Fibroblast of villous mesenchyme (primary cell): Measurements from ENCODE around the gene NR6A1. TPM values are rescaled to one million over a fixed set of nuclear protein-coding genes. Genes with fewer than 3 reads are reported as not detected.

Experiments
- DNase-seq: peaks from one replicate; pipeline ENCODE4 v3.0.0-alpha.2; 2010; ENCODE audit warnings: low read depth
- H3K4me3 ChIP-seq: 2 replicates; pipeline ENCODE4 v1.5.1; 2011; ENCODE audit warnings: low read depth, mild to moderate bottlenecking, low read length
- total RNA-seq: library from RNA; depleted of rRNA; stranded (reverse); fragments of >200 nt; gene quantifications from 2 replicates; pipeline ENCODE4 v1.2.3, GENCODE V29; 2012
- TF ChIP-seq, protein P1 (sequence below): IDR thresholded peaks from 2 replicates; pipeline ENCODE4 v1.5.1; 2012; ENCODE audit warnings: low read depth, mild to moderate bottlenecking, low read length; ENCODE audit not compliant: insufficient read depth

The NR6A1 gene
- total RNA-seq, 1 donor, result under 0.01 TPM

DNA sequence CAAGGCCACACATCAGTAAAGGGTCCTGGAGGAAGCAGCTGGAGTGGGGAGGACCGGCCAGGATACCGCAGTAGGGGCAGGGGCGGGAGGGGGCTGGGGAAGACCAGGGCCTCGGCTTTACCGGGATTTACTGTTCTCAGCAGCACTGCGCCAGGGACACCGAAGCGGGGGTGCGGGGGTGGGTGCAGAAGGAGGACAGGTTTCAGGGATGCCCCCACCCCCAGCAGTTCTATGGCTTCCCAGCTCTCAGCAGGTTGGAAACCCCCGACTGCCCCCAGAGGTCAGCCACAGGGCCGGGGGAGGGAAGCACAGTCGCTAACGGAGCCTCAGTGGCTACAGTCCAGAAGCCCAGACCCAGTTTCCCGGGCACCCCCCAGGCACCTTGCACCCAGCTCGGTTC lies 285.2 kb downstream of the NR6A1 start:
- TF ChIP-seq, protein P1, sequence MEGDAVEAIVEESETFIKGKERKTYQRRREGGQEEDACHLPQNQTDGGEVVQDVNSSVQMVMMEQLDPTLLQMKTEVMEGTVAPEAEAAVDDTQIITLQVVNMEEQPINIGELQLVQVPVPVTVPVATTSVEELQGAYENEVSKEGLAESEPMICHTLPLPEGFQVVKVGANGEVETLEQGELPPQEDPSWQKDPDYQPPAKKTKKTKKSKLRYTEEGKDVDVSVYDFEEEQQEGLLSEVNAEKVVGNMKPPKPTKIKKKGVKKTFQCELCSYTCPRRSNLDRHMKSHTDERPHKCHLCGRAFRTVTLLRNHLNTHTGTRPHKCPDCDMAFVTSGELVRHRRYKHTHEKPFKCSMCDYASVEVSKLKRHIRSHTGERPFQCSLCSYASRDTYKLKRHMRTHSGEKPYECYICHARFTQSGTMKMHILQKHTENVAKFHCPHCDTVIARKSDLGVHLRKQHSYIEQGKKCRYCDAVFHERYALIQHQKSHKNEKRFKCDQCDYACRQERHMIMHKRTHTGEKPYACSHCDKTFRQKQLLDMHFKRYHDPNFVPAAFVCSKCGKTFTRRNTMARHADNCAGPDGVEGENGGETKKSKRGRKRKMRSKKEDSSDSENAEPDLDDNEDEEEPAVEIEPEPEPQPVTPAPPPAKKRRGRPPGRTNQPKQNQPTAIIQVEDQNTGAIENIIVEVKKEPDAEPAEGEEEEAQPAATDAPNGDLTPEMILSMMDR, result no peak
- no peak overlapping the region for H3K4me3 ChIP-seq
- DNase-seq, result no peak

DNA sequence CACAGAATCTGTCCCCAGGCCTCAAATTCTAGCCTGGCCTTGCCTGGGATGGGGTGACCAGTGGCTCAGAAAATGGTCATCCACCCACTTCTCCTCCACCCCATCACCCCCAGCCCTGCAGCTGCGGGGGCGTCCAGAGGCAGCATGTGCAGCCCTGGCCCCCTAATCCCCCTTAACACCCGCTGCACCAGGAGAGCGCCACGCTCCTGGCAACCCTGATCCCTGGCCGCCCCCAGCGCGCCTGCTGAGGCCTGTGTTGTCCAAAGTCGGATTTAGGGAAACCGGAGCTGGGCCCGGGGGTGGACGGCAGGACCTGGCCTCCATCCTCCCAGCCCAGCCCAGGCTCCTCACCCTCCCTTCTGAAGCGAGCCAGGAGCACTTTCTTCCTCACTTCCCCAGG lies 285.9 kb downstream of the NR6A1 start:
- TF ChIP-seq, protein P1, result no peak
- DNase-seq, result no peak
- H3K4me3 ChIP-seq, result no peak overlapping the region

DNA sequence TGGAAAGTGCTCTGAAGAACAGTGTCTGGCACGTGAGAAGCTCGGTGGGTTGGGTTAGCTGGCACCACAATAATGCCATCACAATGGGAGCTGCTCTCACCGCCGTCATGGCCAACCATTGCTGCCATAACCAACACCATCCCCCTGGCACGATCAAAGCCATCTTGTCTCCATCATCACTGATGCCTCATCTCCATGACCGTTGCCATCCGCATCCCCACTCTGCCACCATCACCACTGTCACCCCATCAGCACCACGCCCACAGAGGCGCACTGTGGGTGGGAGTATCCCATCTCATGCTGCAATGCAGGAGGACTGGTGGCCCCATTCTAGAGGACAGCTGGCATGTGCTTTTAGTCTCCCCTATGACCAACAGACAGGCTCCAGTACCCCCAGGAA lies 287.6 kb downstream of the NR6A1 start:
- DNase-seq, result no peak

DNA sequence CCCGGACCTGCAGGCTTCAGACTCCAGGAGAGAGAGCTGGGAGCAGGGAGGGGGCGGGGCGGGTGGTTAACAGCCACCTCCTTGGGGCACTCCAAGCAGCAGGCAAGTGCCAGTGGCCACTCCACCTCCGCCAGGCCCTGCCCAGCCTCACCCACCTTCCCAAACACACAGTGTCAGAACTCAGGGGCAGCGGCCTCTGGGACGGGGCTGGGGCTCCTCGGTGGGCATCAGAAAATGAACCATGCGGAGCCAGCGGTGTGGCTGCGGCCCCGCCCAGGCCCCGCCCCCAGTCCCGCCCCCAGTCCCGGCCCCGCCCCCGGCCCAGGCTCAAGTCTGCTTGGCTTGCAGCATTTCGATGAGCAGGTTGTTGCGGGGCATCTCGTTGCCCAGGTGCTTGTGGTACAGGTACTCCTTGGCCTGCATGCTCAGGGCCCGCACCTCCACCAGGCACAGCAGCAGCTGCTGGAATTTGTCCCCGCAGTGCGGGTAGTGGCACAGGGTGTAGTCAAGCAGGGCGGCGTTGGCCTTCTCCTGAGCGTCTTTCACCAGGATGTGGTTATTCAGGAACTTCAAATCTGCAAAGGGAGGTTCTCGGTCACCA lies 288.6 kb downstream of the NR6A1 start:
- no peak overlapping the region for H3K4me3 ChIP-seq
- no peak for DNase-seq
- TF ChIP-seq, protein P1, result no peak

More for the DNA sequence above, 287.6 kb downstream of the NR6A1 start:
- TF ChIP-seq, protein P1, result no peak
- no peak overlapping the region for H3K4me3 ChIP-seq

DNA sequence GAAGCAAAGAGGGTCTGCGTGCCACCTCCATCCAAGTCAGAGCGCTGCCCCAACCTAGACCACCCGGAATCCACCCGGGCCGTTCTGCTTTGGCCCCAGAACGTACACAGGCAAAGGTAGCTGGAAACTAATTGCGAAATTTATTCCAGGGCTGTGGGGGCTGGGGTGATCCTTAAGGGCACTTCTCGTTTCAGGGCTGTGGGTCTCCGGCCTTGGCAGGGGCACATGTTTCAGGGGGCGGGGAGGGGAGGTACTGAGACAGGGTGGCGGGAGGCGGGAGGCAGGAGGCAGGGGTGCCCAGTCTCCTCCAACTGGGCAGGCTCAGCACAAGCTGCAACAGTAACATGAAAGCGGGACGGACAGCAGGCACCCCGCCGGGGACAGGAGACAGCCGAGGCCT lies 290.0 kb downstream of the NR6A1 start:
- no peak overlapping the region for H3K4me3 ChIP-seq
- TF ChIP-seq, protein P1, result no peak
- DNase-seq, result no peak

DNA sequence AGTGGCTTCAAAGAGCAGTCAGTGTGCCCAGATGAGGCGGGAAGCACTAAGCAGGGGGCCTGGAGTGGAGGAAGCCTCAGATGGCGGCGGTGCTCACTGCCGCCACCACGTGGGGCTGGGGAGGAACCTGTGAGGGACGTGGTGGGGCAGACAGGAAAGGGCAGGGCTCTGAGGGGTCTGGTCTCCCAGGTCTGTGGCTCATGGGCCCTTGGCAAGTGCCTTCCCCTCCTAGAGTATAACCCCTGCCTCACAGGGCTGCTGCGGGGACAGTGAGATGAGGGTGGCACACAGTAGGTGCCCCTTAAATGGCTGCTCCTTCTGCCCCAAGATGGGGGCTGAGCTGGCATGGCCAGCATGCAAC lies 290.5 kb downstream of the NR6A1 start:
- TF ChIP-seq, protein P1, result peak; percentile 22
- peak; percentile 6 for DNase-seq
- no peak overlapping the region for H3K4me3 ChIP-seq
